Measurements from ENCODE around the gene PRCP. TPM values are rescaled to one million over a fixed set of nuclear protein-coding genes. Genes with fewer than 3 reads are reported as not detected.
"Not testable (repeated sequence)": the region's sequence is repeated elsewhere in the genome, so short reads cannot be mapped to it uniquely, and the experiment has no call there.

The PRCP gene
- total RNA-seq, 3 donors from 2014 or later, result 29.6 to 35.6 (median 30.8) TPM

DNA sequence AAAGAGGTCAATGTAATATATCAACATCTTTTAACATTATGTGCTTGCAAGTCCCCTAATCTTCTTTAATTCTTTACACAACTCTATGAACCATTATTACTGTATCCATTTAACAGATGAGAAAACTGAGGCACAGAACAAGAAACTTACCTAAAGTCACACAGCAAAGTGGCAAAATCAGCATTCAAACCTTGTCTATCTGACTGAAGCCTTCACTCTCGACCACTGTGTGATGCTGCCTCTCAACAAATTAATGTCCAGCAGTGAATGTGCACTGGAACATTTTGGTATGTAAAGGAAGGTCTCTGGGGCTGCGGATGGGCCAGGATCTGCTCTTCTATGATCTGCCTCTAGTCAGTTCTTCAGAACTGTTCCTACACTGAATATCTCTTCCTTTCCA, 42.1 kb downstream of the PRCP start:
- DNase-seq (no peak), ATAC-seq (no peak)
- Histone ChIP-seq H3K4me1 (ENCODE audit: low read depth) (no peaks in the 10 kb centered on the region), H3K36me3 (ENCODE audit: low read depth) (no peaks in the 10 kb centered on the region), H3K9me3 (no peaks in the 10 kb centered on the region), H3K4me3 (no peak overlapping the region)
- intact Hi-C loops (cut with DNase I, micrococcal nuclease), result no loop called here
- TF ChIP-seq, protein P1, sequence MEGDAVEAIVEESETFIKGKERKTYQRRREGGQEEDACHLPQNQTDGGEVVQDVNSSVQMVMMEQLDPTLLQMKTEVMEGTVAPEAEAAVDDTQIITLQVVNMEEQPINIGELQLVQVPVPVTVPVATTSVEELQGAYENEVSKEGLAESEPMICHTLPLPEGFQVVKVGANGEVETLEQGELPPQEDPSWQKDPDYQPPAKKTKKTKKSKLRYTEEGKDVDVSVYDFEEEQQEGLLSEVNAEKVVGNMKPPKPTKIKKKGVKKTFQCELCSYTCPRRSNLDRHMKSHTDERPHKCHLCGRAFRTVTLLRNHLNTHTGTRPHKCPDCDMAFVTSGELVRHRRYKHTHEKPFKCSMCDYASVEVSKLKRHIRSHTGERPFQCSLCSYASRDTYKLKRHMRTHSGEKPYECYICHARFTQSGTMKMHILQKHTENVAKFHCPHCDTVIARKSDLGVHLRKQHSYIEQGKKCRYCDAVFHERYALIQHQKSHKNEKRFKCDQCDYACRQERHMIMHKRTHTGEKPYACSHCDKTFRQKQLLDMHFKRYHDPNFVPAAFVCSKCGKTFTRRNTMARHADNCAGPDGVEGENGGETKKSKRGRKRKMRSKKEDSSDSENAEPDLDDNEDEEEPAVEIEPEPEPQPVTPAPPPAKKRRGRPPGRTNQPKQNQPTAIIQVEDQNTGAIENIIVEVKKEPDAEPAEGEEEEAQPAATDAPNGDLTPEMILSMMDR (IDR thresholded peaks at IDR 0.05), result no peak

DNA sequence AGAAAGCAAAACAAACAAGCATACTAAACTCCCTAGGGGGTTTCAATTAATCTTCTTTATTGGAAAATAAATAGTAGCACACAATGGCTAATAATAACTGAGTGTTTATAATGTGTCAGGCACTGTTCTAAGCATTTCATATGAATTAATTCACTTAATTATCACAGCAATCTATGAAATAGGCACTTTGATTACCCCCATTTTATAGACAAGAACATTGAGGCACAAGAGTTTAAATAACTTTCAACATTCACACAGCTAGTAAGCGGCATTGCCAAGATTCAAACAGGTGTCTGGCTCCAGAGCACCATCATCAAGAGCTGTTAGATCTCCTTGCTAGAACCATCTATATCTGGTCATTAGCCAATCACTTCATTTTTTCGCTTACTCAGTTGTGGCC, 43.1 kb downstream of the PRCP start:
- no peak for ATAC-seq

DNA sequence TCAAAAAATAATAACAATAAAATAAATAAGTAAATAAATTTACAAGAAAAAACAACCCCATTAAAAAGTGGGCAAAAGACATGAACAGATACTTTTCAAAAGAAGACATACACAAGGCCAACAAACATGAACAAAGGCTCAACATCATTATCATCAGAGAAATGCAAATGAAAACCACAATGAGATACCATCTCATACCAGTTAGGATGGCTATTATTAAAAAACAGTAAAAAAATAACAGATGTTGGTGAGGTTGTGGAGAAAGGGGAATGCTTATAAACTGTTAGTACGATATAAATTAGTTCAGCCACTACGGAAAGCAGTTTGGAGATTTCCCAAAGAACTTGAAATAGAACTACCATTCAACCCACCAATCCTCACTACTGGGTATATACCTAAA, 44.6 kb downstream of the PRCP start:
- TF ChIP-seq, protein P1 (IDR thresholded peaks at IDR 0.05), result no peak
- ATAC-seq, result no peak
- intact Hi-C loops (cut with DNase I, micrococcal nuclease), result no loop called here

More for the DNA sequence above, 43.1 kb downstream of the PRCP start:
- Histone ChIP-seq H3K4me3 (no peak overlapping the region), H3K9me3 (no peaks in the 10 kb centered on the region), H3K36me3 (ENCODE audit: low read depth) (no peaks in the 10 kb centered on the region), H3K4me1 (ENCODE audit: low read depth) (no peaks in the 10 kb centered on the region)
- TF ChIP-seq, protein P1 (IDR thresholded peaks at IDR 0.05), result no peak
- intact Hi-C loops (cut with DNase I, micrococcal nuclease), result no loop called here
- DNase-seq, result no peak

DNA sequence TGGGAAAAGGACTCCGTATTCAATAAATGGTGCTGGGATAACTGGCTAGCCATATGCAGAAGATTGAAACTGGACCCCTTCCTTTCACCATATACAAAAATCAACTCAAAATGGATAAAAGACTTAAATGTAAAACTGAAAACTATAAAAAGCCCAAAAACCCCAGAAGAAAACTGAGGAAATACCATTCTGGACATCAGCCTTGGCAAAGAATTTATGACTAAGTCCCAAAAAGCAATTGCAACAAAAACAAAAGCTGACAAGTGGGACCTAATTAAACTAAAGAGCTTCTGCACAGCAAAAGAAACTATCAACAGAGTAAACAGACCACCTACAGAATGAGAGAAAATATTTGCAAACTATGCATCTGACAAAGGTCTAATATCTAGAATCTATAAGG, 45.3 kb downstream of the PRCP start:
- H3K9me3 ChIP-seq; intact Hi-C loops (cut with DNase I, micrococcal nuclease); H3K36me3 ChIP-seq (ENCODE audit: low read depth); ATAC-seq; H3K4me1 ChIP-seq (ENCODE audit: low read depth); H3K4me3 ChIP-seq; DNase-seq: not testable (repeated sequence)

More for the DNA sequence above, 44.6 kb downstream of the PRCP start:
- H3K4me3 ChIP-seq, result no peak overlapping the region
- DNase-seq, result no peak
- no peaks in the 10 kb centered on the region for H3K4me1 ChIP-seq (ENCODE audit: low read depth)
- no peaks in the 10 kb centered on the region for H3K36me3 ChIP-seq (ENCODE audit: low read depth)
- no peaks in the 10 kb centered on the region for H3K9me3 ChIP-seq

DNA sequence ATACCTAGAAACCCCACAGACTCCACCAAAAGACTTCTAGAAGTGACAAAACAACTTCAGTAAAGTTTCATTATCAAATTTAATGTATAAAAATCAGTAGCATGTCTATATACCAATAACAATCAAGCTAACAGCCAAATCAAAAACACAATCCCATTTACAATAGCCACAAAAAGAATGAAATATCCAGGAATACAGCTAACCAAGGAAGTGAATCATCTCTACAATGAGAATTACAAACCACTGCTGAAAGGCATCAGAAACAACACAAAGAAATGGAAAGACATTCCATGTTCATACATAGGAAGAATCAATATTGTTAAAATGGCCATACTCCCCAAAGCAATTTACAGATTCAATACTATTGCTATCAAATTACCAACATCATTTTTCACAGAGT, 46.0 kb downstream of the PRCP start:
- TF ChIP-seq, protein P1 (IDR thresholded peaks at IDR 0.05), result no peak
- DNase-seq (no peak), ATAC-seq (no peak)
- no peaks in the 10 kb centered on the region for H3K9me3 ChIP-seq
- no peak overlapping the region for H3K4me3 ChIP-seq
- intact Hi-C loops (cut with DNase I, micrococcal nuclease), result no loop called here
- H3K36me3 ChIP-seq (ENCODE audit: low read depth), result no peaks in the 10 kb centered on the region
- H3K4me1 ChIP-seq (ENCODE audit: low read depth), result no peaks in the 10 kb centered on the region

DNA sequence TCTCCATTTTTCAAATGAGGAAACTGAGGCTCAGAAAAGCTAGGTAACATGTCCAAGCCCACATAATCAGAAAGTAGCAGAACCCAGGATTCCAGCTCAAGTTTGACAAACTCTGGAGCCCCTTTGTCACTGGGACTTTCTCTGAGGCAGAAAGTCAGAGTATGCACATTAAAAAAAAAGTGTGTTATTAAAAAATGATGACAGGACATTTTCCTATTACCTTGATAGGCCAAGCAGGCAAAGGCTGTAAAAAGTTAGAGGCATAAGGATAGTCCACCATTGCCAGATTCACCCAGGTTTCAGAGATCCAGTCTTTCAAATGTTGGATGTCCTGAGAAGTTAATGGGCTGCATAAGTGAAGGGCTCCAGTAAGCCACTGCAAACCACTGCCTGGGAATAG, 51.4 kb downstream of the PRCP start:
- DNase-seq, result no peak
- intact Hi-C loops (cut with DNase I, micrococcal nuclease), result no loop called here
- H3K4me1 ChIP-seq (ENCODE audit: low read depth), result no peaks in the 10 kb centered on the region
- ATAC-seq, result no peak
- H3K9me3 ChIP-seq, result no peaks in the 10 kb centered on the region
- no peak overlapping the region for H3K4me3 ChIP-seq
- H3K36me3 ChIP-seq (ENCODE audit: low read depth), result no peaks in the 10 kb centered on the region
- TF ChIP-seq, protein P1 (IDR thresholded peaks at IDR 0.05), result no peak
